DMS114 treated with DMSO at 0.1 percent for 48 hours (cell line): Measurements from ENCODE around the gene RFC1.

Experiments used
- DNase-seq: peaks from one replicate; lab custom pipeline; 2025; ENCODE audit not compliant: unreplicated experiment; lab: John Stamatoyannopoulos, UW

RFC1 gene

GRCh38 chr4:39255266-39255665 is 110.9 kb downstream of the RFC1 start:
- no peak for DNase-seq

GRCh38 chr4:39243462-39243861 is 122.7 kb downstream of the RFC1 start:
- no peak for DNase-seq
